Measurements from ENCODE around the gene FLNB.

- no peak for TF ChIP-seq MAFK (IDR thresholded peaks at IDR 0.05; ENCODE audit: low read depth, low read length)
- no peak for TF ChIP-seq CTCF (conservative IDR thresholded peaks at IDR 0.05; ENCODE audit: low read depth, low read length)
- no peak for TF ChIP-seq USF2 (IDR thresholded peaks at IDR 0.05; ENCODE audit: low read depth, low read length)
- TF ChIP-seq POLR2A (IDR thresholded peaks at IDR 0.05; ENCODE audit: low read depth, low read length) = no peak
These were observed 50.4 kb downstream of the FLNB start for GRCh38 chr3:58058361-58059263.
